HG02571 (cell line): Measurements from ENCODE around the gene SOS2.

ENCODE experiments used
- ATAC-seq: cut with Tn5 transposase; IDR thresholded peaks from one replicate; pipeline ENCODE4 v1.9.1; 2021; ENCODE audit warnings: mild to moderate bottlenecking, moderate library complexity; ENCODE audit not compliant: unreplicated experiment

SOS2 gene

GRCh38 chr14:50116966-50117365 lies 114.4 kb downstream of the SOS2 start:
- ATAC-seq, result no peak

GRCh38 chr14:50116181-50116956 lies 115.0 kb downstream of the SOS2 start, which contains the start of gene VCPKMT:
TSS of gene VCPKMT (minus strand) at chr14:50116572. CDS start at chr14:50116552, 20 bp downstream.
- peak; percentile 95 for ATAC-seq

- no peak for ATAC-seq
Observed at GRCh38 chr14:50113381-50114035, 117.9 kb downstream of the SOS2 start.

DNA sequence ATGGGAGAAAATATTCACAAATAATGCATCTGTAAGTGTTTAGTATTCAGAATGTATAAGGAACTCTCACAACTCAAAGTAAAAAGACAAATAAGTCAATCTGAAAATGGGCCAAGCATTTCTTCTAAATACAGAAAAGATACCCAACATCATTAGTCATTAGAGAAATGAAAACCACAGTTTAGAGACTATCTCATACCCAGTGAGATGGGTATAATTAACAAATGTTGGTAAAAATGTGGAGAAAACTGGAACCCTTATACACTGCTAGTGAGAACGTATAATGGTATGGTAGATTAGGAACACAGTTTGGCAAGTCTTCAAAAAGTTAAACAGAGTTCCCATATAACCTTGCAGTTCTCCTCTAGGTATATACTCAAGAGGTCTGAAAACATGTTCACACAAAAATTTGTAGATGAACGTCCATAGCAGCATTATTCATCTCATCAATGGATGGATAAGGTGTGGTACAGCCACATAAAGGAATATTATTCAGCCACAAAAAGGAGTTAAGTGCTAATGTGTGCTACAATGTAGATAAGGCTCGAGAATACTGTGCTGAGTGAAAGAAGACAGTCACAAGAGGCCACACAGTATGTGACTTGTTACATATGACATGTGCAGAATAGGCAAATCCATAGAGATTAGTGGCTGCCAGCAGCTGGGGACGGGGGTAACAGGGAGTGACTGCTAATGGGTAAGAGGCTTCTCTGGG lies 120.9 kb downstream of the SOS2 start:
- no peak for ATAC-seq

DNA sequence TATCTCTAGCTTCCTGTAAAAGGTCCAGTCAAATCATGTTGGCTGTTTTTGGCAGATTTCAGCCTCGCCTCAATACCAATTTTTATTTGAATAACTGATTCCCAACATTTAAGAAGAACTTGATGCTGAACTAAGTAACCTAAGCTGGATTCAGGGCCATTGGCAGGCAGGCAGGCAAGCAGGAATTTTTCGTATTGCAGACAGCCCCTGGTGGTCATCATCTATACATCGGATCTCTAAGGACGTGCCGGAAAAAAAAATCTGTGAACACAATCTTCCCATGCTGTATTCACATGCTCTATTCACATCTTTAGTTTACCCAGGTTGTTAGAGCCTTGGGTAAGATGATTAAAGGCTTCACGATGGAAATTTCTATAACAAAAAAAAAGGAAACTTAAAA lies 122.0 kb downstream of the SOS2 start:
- ATAC-seq, result no peak

- no peak for ATAC-seq
Observed at GRCh38 chr14:50107850-50108249, 123.5 kb downstream of the SOS2 start.

DNA sequence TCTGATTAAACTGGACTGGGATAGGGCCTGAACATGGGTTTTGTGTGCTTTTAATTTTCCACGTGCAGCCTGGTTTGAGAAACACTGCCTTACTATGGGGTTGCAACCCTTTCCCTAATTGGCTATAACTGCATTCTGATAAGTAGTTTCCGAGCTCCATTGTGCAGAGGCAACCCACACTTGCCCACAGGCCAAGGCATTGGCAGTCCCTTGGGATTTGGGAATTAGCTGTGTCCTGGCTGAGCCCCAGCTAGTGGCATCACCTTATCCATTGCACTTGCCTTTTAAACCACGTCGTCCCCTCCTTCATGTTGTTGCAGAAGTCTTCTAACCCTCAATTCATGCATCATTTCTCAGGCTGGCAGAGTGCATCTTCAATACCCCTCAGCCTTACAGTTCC lies 125.2 kb downstream of the SOS2 start:
- no peak for ATAC-seq

- ATAC-seq, result no peak
Observed at GRCh38 chr14:50103558-50103957, 127.8 kb downstream of the SOS2 start.

- no peak for ATAC-seq
Observed at GRCh38 chr14:50101417-50101816, 130.0 kb downstream of the SOS2 start.

- ATAC-seq, result no peak
Observed at GRCh38 chr14:50100805-50101204, 130.6 kb downstream of the SOS2 start.

- ATAC-seq, result no peak
Observed at GRCh38 chr14:50099335-50099734, 132.0 kb downstream of the SOS2 start.

- ATAC-seq, result no peak
Observed at GRCh38 chr14:50095895-50096294, 135.5 kb downstream of the SOS2 start.

- ATAC-seq, result no peak
Observed at GRCh38 chr14:50094056-50094755, 137.2 kb downstream of the SOS2 start.

DNA sequence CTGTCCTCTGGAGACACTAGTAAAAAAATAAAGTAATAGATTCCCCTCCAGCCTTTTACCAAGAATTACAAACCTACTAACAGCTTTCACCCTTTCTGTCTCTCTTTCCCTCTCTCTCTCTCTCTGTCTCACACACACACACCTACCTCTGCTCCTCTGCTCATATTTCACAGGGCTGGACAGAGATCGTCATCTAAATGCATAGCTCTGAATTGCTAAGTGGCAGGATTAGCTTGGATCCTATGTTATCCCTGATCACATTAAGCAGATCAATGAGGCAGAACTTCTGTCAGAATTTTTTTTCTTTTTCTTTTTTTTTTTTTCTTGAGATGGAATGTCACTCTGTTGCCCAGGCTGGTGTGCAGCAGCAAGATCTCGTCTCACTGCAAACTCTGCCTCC lies 137.9 kb downstream of the SOS2 start:
- no peak for ATAC-seq

GRCh38 chr14:50092006-50092555 lies 139.3 kb downstream of the SOS2 start:
- no peak for ATAC-seq

DNA sequence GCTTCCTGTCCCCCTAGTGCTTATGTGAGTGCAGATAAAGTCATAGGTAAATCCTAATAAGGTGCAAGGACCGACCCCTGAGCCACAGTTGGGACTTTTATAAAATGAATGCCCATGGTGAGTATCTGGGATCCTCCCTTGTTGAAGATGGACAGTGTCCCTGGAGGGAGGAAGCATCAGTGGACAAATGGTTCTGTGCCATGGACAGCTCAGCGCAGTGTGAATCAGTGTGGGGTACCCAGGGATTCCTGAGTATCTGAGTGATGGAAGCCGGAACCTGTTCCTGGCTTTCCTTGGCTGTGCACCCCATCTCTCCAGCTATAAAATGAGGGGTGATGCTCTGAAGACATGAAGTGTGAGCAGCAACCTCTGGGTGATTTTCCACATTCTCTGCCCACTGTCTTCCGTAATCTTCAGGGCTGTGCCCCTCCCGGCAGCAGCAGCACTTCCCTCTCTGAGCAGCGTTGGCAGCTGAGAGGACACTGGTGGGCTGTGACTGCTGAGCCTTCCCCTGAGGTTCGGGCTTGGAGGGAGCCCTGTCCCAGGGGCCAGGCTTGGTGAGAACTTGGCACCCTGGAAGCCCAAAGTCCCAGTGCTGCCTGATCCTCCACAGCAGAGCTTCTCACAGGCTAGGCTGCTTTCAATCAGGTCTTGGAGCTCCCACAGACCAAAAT lies 140.0 kb downstream of the SOS2 start:
- no peak for ATAC-seq

DNA sequence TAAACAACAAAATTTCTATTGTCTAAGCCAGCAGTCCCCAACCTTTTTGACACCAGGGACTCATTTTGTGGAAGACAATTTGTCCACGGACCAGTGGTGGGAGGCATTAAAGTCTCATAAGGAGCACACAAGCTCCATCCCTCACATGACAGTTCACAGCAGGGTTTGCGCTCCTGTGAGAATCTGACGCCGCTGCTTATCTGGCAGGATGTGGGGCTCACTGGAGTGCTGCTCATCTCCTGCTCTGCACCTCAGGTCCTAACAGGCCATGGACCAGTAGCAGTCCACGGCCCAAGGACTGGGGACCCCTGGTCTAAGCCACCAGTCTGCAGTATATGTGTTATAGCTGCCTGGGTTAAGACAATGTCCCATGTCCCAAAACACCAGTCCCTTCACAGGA lies 142.2 kb downstream of the SOS2 start:
- ATAC-seq, result no peak

GRCh38 chr14:50088731-50089130 lies 142.6 kb downstream of the SOS2 start:
- no peak for ATAC-seq

- no peak for ATAC-seq
Observed at GRCh38 chr14:50088117-50088515, 143.3 kb downstream of the SOS2 start.

DNA sequence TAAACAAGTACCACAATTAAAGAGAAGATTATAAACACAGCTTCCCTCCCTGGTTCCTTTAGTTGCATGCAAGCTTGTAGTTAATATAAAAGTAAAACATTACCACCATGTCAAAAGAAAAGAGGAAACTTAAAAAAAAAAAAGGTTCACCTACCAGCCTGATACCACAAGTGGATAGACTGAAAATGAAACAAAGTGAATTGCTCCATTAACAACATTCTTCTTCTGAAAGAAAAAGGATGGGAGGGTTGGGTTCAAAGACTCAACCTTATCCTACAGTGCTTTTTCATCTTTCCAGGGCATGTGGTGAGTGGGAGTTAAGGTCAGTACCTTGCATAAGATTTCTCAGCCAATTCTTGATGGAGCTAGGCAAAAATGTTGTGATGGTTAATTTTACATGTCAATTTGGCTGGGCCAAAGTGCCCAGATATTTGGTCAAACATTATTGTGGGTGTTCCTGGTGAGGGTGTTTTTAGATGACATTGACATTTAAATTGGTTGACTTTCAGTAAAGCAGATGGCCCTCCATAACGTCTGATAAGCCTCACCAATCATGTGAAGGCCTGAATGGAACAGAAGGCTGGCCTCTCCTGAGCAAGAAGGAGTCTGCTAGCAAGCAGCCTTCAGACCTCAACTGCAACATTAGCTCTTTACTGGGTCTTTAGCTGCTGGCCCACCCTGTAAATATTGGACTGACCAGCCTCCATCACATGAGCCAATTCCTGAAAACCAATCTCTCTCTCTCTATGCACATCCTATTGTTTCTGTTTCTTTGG lies 143.8 kb downstream of the SOS2 start:
- ATAC-seq, result no peak
